NCI-H345 treated with DMSO at 0.1 percent for 48 hours (cell line): Measurements from ENCODE around the gene MIX23.

Experiments
- DNase-seq: peaks from one replicate; lab custom pipeline; 2025; ENCODE audit not compliant: unreplicated experiment; lab: John Stamatoyannopoulos, UW

The MIX23 gene

DNA sequence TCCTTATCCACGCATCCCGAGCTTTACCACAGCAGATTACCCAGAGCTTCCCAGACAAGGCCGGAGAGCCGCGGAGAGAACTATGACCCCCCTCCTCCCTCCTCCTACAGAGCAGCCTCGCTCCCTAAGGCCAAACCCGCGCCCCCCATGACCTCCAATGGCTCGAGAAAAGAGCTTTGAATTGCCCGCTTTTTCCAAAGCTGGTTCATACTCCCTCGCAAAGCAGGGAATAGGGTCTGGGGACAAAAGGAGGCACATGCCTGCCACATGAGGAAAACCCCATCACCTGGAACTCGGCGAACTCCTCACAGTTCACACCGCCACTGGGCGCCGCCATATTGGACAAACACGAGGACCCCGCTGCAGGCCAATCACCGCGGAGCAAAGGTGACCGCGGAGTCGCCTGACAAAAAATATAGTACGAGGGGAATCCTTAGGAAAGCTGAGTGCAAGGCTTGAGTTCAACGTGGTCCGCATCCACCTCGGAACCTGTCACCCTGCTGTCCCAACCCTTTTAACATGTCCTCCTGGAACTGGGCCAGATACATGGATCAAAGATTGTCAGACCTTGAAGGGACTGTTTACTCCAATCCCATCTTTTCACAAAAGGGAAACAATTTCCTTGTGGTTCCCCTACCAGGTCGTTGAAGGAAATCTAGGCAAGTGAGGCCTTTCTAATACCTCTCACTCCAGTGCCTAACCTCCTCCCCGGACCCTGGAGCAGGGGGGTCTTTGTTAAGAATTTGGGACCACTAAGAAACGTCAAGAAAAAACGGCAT lies at the start of gene MIX23:
MIX23 (minus strand) TSS at position 344 of the 779 bp plus-strand sequence; CDS start at position 337, 7 bp downstream.
- peak; percentile 68 for DNase-seq

DNA sequence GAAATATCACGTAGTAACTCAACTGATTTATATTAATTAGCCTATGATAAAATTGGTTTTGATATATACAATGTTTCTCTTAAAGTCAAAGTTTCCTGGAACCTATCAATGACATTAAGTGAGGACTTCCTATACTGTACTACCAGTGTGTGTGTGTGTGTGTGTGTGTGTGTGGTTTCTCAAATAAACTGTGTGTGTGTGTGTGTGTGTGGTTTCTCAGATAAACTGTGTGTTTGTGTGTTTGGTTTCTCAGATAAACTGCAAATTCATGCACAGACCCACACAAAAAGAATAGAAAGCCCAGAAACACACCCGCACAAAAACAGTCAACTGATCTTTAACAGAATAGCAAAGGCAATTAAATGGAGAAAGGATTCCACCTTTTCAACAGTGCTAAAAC lies 47.3 kb upstream of the MIX23 start:
- no peak for DNase-seq

DNA sequence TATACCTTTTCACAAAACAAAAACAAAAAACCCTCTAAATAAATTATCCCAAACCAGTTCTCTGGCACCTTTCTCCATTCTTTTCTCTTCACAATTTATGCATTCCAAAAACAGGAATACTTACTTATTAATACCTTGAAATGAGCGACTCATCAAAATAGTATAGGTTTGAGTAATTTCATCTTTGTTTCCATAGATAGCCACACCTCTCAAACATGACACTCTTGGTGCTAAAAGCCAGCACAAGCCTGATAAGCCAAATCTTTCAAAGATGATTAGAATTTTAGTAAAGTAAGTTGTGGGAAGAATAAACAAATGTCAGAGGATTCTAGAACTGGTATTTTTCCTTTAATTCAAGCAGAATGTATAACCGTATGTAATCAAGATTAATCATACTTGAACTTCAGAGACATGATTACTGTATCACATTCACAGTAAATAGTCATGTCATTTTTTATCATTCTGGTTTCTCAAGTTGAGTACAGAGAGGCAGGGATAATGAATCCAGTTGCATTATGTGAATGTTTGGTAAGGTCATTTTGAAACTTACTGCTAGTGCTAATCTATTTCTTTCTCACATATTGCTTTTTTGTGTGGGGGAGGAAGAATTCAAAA lies 44.9 kb upstream of the MIX23 start:
- no peak for DNase-seq

DNA sequence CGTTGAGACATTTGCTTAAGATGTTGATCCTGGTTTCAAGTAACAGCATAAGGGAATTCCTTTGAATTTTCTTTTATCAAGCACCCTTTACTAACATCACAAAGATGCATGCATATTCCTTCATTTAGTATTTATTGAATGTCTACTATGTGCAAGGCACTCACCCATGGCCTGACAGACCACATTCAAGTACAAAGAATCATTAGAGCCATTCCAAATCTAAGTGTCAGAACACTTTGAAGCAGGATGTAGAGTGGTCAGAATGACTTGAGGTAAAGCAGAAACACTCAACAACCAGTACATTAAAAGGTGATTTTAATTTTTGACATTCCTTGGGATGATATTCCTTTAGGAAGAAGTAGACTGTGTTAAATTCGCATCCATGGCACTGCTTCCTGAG lies 38.8 kb upstream of the MIX23 start:
- DNase-seq: no peak

DNA sequence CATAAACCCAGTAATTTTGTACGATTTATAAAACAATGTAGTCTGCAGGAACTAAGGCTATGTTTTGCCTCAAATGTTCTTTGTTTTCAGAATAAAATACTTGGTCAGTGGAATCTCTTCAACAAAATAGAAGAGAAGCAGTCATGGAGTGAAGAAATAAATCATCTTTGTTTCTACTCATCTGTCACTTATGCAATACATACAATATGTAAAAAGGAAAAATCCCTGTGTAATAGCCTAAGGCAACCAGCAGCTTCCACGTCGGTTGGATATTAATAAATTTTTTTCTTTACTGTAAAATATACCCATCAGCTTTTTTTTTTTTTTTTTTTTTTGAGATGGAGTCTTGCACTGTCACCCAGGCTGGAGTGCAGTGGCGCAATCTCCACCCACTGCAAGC lies 38.1 kb upstream of the MIX23 start:
- no peak for DNase-seq

DNA sequence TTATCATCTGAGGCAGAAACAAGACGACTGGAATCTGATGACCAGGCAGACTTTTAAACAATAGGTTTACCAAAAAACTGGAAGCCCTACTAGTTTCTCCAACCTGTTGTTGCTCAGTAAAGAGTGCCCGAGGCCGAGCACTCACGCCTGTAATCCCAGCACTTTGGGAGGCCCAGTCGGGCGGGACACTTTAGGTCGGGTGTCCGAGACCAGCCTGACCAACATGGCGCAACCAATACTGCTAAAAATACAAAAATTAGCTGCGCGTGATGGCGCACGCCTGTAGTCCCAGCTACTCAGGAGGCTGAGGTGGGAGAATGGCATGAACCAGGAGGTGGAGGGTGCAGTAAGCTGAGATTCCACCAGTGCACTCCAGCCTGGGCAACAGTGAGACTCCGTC lies 33.9 kb upstream of the MIX23 start:
- no peak for DNase-seq

DNA sequence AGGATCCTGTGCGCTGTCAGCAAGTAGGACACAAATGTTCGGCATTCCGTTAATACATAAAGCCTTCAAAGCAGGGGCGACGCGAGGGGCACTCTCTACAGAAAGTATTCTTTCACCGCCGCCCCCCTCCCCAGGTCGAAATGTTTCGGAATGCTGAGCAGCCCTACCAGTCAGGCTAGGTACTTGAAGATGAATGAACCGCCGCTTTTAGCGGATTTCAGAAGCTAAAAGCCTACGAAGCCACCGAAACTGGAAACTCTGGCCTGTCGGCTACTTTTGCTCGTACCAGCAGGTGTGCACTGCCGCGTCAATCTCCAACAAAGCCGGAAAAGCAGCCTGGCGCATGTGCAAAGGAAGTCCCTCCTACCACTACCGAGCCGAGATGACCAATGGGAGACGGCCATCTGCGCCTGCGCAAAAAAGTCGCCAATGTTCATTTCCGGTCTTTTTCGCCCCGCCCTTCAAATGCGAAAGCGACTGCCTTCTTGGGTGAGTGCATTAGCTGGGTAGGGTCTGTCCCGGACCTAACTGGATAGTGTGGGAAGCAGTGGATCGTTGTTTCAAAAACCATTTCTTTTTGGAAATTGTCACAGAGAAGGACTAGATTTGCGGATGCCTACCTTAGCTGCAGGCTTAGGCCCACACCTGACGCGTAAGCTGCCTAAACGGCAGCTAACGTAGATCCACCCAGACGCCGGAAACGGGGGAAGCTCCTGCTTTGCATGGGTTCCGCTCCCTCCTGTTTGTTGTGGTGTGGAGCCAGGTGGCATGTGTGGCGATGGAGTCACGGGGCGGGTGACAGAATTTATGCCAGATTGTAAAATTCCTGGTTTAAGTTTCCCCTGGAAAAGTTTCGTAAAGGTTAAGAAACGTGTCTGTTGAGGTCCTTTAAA lies 33.0 kb upstream of the MIX23 start, which contains the start of gene WDR5B:
WDR5B (minus strand) TSS at position 301 of the 893 bp plus-strand sequence. CDS start 534 bp downstream, outside the sequence.
- DNase-seq: no peak

DNA sequence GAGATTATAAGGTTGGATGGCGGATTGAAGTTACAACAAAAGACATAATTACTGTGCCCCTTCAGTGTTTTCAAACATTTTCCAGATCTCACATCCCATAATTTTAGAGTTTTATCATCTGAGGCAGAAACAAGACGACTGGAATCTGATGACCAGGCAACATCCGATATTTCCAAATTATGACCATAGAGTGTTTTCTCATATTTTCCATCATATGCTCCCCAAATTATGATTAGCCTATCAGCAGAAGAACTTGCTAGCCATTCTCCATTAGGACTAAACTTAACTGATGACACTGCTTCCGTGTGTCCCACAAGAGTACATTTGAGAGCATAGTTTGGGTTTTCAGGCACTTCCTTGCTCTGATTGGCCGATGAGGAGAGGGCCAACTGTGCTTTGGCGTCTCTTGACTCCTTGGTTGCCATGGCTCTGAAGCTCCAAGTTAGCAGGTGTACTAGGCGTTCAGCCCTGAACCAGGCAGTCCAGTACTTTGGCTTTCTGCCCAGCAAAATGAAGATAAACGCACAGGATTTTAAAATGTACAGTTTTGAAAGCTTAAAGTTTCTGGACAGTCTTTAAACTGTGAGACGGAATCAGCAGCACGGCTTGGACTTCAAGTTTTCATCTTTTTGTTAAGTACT lies 32.2 kb upstream of the MIX23 start:
- DNase-seq: no peak

DNA sequence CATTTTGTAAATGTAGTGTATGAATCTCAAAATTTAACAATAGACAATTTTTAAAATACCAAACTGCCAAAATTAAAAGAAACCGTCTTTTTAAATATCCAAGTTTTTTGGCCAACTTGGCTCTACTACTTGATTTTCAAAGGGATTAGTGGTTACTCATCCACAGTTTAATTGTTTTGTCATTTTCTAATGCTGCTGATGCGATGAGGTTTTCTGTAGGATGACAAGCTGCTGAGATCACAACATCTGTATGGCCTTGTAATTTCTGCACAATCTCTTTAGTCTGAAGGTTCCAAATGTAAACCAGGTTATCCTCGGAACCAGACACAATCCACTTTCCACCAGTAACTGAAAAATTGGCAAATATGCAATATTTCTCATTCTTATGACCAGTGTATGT lies 31.4 kb upstream of the MIX23 start:
- DNase-seq: no peak

DNA sequence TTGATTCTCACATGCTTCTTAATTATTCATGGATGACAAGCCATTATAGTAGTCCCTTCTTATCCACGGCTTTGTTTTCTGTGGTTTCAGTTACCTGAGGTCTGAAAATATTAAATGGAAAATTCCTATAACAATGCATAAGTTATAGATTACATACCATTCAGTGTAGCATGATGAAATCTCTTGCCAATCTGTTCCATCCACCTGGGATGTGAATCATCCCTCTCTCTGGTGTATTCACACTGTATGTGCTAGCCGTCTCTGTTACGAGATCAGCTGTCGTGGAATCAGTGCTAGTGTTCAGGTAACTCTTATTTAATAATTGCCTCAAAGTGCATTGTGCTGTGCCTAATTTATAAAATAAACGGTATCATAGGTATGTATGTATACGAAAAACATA lies 27.6 kb upstream of the MIX23 start:
- no peak for DNase-seq

DNA sequence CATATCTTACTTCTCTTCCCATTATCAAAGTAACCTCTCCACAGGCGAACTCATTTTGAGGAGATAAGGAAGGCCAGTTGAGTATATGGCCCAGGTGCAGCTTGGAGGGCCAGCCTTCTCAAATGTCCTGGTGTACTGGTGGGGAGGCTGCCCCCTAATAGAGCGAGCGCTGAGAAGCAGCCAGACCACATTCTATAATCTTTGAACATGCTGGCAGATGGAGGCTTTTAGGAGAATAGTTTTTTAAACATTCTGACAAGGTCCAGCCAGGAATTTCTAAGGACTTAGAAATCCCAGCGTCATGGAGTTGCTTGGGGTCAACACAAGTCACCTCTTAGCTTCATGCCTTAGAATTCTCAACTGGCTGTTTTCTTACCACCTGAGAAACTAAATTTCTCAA lies 27.1 kb upstream of the MIX23 start:
- no peak for DNase-seq

DNA sequence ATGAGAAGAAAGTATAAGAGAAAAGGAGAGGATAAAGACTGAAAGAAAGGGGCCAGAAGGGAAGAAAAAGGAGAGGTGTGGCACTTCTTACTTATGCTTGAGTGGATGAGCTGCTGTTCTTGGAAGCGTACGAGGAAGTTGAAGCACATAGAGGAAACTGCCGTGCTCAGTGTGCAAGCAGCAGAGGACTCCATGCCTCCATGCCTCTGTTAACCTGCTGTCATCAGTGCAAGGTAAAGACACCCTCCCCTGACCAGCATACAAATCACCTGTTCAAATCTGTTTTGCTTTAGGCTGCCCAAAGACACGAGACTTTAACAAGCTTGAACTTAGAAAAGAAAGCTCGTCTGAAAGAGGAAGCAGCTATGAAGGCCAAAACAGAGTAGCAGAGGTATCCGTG lies 26.4 kb upstream of the MIX23 start:
- DNase-seq: no peak

DNA sequence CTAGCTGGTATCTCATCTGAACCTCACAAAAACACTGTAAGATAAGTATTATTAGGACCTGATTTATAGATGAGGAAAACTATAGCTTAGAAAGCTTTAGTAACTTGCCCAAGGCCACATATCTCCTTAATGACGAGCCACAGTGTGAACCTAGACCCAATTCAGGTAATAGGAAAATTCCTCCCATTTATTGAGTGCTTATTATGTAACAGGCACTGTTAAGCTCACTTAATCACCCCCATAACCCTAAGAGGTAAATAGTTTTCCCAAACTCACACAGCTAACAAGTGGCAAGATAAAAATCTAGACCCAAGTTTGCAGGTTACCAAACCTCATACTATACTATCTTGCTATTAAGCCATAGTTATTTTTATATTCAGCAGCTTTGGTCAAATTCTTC lies 24.9 kb upstream of the MIX23 start:
- no peak for DNase-seq

DNA sequence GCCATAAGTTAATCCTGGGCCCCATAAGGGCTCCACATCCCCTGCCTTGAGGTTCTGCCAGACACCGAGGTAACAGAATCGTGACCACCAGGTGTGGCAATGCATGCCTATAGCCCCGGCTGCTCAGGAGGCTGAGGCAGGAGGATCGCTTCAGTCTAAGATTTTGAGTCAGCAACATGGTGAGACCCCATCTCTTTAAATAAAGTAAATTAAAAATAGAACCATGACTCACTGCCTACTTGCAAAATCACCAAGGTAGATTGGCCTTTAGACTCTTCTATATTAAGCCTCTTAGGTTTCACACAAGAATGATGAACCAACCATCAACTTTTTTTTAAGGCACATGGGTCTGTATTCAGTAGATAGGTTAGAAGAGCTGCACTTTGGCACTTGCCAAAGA lies 23.2 kb upstream of the MIX23 start:
- no peak for DNase-seq

DNA sequence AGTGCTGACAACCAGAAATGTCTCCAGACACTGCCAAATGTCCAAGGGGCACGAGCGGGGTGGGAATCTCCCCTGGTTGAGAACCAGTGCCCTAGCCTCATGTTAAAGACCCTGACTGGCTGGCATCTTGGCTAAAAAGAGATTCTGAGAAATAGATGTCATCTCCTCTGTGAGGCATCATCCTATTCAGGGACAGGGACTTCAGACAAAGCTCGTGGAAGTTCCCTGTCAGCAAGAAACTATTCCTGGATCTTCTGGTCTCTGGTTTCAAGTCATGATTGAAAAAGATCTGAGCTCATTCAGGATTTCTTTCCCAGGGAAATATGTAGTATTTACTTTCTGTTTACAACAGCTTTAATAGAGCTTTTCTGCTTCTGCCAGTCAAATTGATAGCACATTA lies 22.0 kb upstream of the MIX23 start:
- DNase-seq: no peak

DNA sequence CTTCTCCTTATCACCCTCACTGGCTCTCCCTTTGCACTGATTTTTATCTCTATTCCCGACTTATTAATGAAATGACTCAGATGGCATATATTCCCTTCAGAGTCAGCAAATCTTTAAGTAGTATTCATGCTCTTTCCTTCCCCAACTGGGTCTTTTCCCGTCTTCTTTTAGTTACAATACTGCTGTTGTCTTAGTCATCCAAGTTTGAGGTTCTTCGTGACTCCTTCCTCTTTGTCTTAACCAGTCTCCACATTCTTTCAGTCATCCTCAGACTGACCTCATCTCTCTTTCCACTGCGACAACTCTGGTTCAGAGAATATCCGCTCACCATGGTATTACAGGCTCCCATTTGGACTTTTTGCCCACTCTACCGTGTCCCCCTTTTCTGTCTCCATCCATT lies 20.5 kb upstream of the MIX23 start:
- no peak for DNase-seq

DNA sequence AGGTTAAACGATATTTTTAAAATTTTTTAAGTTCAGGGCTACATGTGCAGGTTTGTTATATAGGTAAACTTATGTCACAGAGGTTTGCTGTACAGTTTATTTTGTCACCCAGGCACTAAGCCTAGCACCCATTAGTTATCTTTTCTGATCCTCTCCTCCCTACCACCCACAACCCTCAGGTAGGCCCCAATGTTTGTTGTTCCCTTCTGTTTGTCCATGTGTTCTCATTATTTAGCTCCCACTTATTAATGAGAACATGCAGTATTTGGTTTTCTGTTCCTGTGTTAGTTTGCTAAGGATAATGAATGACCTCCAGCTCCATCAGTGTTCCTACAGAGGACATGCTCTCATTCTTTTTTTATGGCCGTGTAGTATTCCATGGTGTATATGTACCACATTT lies 15.9 kb upstream of the MIX23 start:
- DNase-seq: no peak

DNA sequence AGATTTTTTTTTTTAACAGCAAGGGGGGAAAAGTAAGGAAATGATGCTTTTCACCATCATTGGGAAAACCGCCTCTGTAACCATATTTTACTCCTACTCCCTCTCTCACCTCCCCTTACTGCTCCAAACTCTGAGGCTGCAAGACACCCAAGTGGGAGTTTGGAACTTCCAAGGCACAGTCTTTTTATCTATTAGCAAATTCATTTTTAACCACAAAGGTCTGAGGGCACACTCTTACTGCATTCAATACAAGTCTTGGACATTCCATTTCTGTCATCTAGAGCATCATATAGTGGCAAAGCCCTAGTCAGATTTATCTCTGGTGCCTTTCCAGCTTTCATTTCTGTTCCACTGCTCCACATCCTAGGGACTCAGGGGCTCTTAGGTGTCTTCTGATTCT lies 14.2 kb upstream of the MIX23 start:
- DNase-seq: no peak

DNA sequence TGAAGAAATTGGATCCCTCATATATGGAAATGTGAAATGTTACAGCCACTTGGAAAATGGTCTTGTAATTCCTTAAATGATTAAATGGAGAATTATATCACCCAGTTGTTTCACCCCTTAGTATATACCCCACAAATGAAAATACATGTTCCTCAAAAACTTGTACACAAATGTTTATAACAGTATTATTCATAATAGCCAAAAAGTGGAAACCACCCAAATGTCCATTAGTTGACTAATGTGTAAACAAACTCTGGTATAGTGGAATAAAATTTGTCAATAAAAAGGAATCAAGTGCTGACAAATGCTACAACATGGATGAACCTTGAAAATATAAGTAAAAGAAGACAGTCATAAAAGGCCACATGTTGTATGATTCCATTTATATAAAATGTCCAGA lies 13.5 kb upstream of the MIX23 start:
- no peak for DNase-seq

DNA sequence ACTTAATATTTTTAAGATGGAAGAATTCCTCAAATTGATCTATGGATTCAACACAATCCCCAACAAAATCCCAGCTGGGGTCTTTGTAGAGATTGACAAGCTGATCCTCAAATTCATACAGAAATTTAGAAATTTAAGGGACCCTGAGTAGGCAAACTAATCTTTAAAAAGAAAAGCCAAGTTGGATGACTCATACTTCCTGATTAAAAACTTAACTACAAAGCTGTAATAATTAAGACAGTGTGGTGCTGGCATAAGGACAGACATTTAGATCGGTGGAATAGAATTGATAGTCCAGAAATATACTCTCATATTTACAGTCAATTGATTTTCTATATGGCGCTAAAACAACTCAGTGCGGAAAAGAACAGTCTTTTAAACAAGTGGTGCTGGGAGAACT lies 12.6 kb upstream of the MIX23 start:
- DNase-seq: no peak

DNA sequence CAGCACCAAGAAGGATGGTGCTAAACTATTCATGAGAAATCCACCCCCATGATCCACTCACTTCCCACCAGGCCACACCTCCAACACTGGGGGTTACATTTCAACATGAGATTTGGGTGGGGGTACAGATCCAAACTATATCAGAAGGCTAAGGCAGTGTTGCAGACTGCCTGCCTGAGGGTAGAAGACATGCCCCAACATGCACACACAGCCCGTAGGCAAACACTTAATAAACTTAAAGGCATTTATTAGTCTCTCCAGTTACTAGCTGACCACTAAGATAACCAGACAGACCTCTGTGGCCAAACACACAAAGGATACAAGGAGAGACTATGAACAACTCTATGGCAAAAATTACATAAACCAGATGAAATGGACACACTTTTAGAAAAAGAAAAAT lies 11.1 kb upstream of the MIX23 start:
- DNase-seq: no peak
